ENCODE measurements around the gene TOGARAM2.

TOGARAM2 gene

GRCh38 chr2:29039718-29040480 lies 58.8 kb downstream of the TOGARAM2 start:
- no peaks in the 10 kb centered on the region for H3K36me3 ChIP-seq (ENCODE audit: control insufficient read depth in 1 of 2, insufficient read depth in 2 of 2, low read length in 2 of 2)
- no peak overlapping the region for H3K4me2 ChIP-seq (ENCODE audit: low read length)
- no peak overlapping the region for H4K8ac ChIP-seq (ENCODE audit: low read depth, low read length)
- DNase-seq, result no peak
- H3K23ac ChIP-seq (ENCODE audit: low read length), result no peak overlapping the region
- H2AK5ac ChIP-seq (ENCODE audit: low read length), result no peak overlapping the region
- H3K18ac ChIP-seq (ENCODE audit: low read length), result no peak overlapping the region
- no peak overlapping the region for H4K12ac ChIP-seq (ENCODE audit: low read depth, low read length)
- no peak overlapping the region for H3K4ac ChIP-seq (ENCODE audit: low read depth, low read length)
- H3K4me3 ChIP-seq (ENCODE audit: low read depth, low read length), result no peak overlapping the region
- H3K27ac ChIP-seq (ENCODE audit: low read depth, low read length), result no peak overlapping the region
- H3K79me2 ChIP-seq (ENCODE audit: control insufficient read depth, insufficient read depth, low read length, poor library complexity), result no peaks in the 10 kb centered on the region
- no peaks in the 10 kb centered on the region for H3K4me1 ChIP-seq (ENCODE audit: control insufficient read depth in 1 of 2, insufficient read depth in 2 of 2, low read length in 2 of 2)
- no peaks in the 10 kb centered on the region for H3K27me3 ChIP-seq (ENCODE audit: insufficient read depth, low read length)
- no peak overlapping the region for H3K9ac ChIP-seq (ENCODE audit: low read length)
- no CpG with 5 or more reads among the region's 4 CpGs for WGBS (ENCODE audit: extremely low coverage, insufficient coverage, insufficient read length)
- no peak overlapping the region for H3K14ac ChIP-seq (ENCODE audit: low read length)
- no peak overlapping the region for H2BK120ac ChIP-seq (ENCODE audit: insufficient read depth, low read length, poor library complexity)
- H2BK12ac ChIP-seq (ENCODE audit: low read length), result no peak overlapping the region
- H3K9me3 ChIP-seq (ENCODE audit: insufficient read depth, low read depth, low read length), result no peaks in the 10 kb centered on the region
- no peak overlapping the region for H2BK5ac ChIP-seq (ENCODE audit: low read depth, low read length, poor library complexity)
- H3K79me1 ChIP-seq (ENCODE audit: low read length), result no peaks in the 10 kb centered on the region
- H2AFZ ChIP-seq (ENCODE audit: insufficient read depth, low read length, poor library complexity), result no peak overlapping the region
- no peak overlapping the region for H4K91ac ChIP-seq (ENCODE audit: low read depth, low read length)

GRCh38 chr2:29040552-29040951 lies 59.5 kb downstream of the TOGARAM2 start:
- Histone ChIP-seq H2AK5ac (ENCODE audit: low read length) (no peak overlapping the region), H3K79me2 (ENCODE audit: control insufficient read depth, insufficient read depth, low read length, poor library complexity) (no peaks in the 10 kb centered on the region), H2BK5ac (ENCODE audit: low read depth, low read length, poor library complexity) (no peak overlapping the region), H3K4ac (ENCODE audit: low read depth, low read length) (no peak overlapping the region), H3K4me3 (ENCODE audit: low read depth, low read length) (no peak overlapping the region), H3K27me3 (ENCODE audit: insufficient read depth, low read length) (no peaks in the 10 kb centered on the region), H2BK12ac (ENCODE audit: low read length) (no peak overlapping the region), H3K9ac (ENCODE audit: low read length) (no peak overlapping the region), H4K12ac (ENCODE audit: low read depth, low read length) (no peak overlapping the region), H3K4me2 (ENCODE audit: low read length) (no peak overlapping the region), H2AFZ (ENCODE audit: insufficient read depth, low read length, poor library complexity) (no peak overlapping the region), H3K14ac (ENCODE audit: low read length) (no peak overlapping the region), H3K23ac (ENCODE audit: low read length) (no peak overlapping the region), H3K9me3 (ENCODE audit: insufficient read depth, low read depth, low read length) (no peaks in the 10 kb centered on the region), H3K36me3 (ENCODE audit: control insufficient read depth in 1 of 2, insufficient read depth in 2 of 2, low read length in 2 of 2) (no peaks in the 10 kb centered on the region), H3K79me1 (ENCODE audit: low read length) (no peaks in the 10 kb centered on the region), H3K4me1 (ENCODE audit: control insufficient read depth in 1 of 2, insufficient read depth in 2 of 2, low read length in 2 of 2) (no peaks in the 10 kb centered on the region), H3K18ac (ENCODE audit: low read length) (no peak overlapping the region), H4K91ac (ENCODE audit: low read depth, low read length) (no peak overlapping the region), H2BK120ac (ENCODE audit: insufficient read depth, low read length, poor library complexity) (no peak overlapping the region), H4K8ac (ENCODE audit: low read depth, low read length) (no peak overlapping the region), H3K27ac (ENCODE audit: low read depth, low read length) (no peak overlapping the region)
- DNase-seq, result no peak
- WGBS (ENCODE audit: extremely low coverage, insufficient coverage, insufficient read length), result no CpG with 5 or more reads among the region's 6 CpGs

- DNase-seq, result peak; percentile 95 to 96
Measured at GRCh38 chr2:29041161-29041660, 60.1 kb downstream of the TOGARAM2 start.

GRCh38 chr2:29042561-29043075 lies 61.5 kb downstream of the TOGARAM2 start:
- Histone ChIP-seq H3K14ac (ENCODE audit: low read length) (no peak overlapping the region), H3K23ac (ENCODE audit: low read length) (no peak overlapping the region), H4K12ac (ENCODE audit: low read depth, low read length) (no peak overlapping the region), H2BK120ac (ENCODE audit: insufficient read depth, low read length, poor library complexity) (no peak overlapping the region), H3K9ac (ENCODE audit: low read length) (no peak overlapping the region), H3K4me2 (ENCODE audit: low read length) (no peak overlapping the region), H3K9me3 (ENCODE audit: insufficient read depth, low read depth, low read length) (no peaks in the 10 kb centered on the region), H2BK12ac (ENCODE audit: low read length) (no peak overlapping the region), H2AFZ (ENCODE audit: insufficient read depth, low read length, poor library complexity) (no peak overlapping the region), H3K4ac (ENCODE audit: low read depth, low read length) (no peak overlapping the region), H3K18ac (ENCODE audit: low read length) (no peak overlapping the region), H4K91ac (ENCODE audit: low read depth, low read length) (no peak overlapping the region), H2BK5ac (ENCODE audit: low read depth, low read length, poor library complexity) (no peak overlapping the region), H3K27ac (ENCODE audit: low read depth, low read length) (no peak overlapping the region), H4K8ac (ENCODE audit: low read depth, low read length) (no peak overlapping the region), H3K79me1 (ENCODE audit: low read length) (no peaks in the 10 kb centered on the region), H3K4me3 (ENCODE audit: low read depth, low read length) (no peak overlapping the region), H3K27me3 (ENCODE audit: insufficient read depth, low read length) (no peaks in the 10 kb centered on the region), H2AK5ac (ENCODE audit: low read length) (no peak overlapping the region), H3K79me2 (ENCODE audit: control insufficient read depth, insufficient read depth, low read length, poor library complexity) (no peaks in the 10 kb centered on the region), H3K36me3 (ENCODE audit: control insufficient read depth in 1 of 2, insufficient read depth in 2 of 2, low read length in 2 of 2) (no peaks in the 10 kb centered on the region), H3K4me1 (ENCODE audit: control insufficient read depth in 1 of 2, insufficient read depth in 2 of 2, low read length in 2 of 2) (no peaks in the 10 kb centered on the region)
- WGBS (ENCODE audit: extremely low coverage, insufficient coverage, insufficient read length), result no CpG with 5 or more reads among the region's 9 CpGs
- DNase-seq, result no peak

More at GRCh38 chr2:29041161-29041660, 60.1 kb downstream of the TOGARAM2 start:
- H4K12ac ChIP-seq (ENCODE audit: low read depth, low read length), result no peak overlapping the region
- H3K79me2 ChIP-seq (ENCODE audit: control insufficient read depth, insufficient read depth, low read length, poor library complexity), result no peaks in the 10 kb centered on the region
- H3K4ac ChIP-seq (ENCODE audit: low read depth, low read length), result no peak overlapping the region
- H2BK120ac ChIP-seq (ENCODE audit: insufficient read depth, low read length, poor library complexity), result no peak overlapping the region
- H2BK12ac ChIP-seq (ENCODE audit: low read length), result no peak overlapping the region
- no peak overlapping the region for H3K18ac ChIP-seq (ENCODE audit: low read length)
- H3K9ac ChIP-seq (ENCODE audit: low read length), result no peak overlapping the region
- H2AK5ac ChIP-seq (ENCODE audit: low read length), result no peak overlapping the region
- no peaks in the 10 kb centered on the region for H3K9me3 ChIP-seq (ENCODE audit: insufficient read depth, low read depth, low read length)
- H3K27me3 ChIP-seq (ENCODE audit: insufficient read depth, low read length), result no peaks in the 10 kb centered on the region
- no peak overlapping the region for H4K8ac ChIP-seq (ENCODE audit: low read depth, low read length)
- H2AFZ ChIP-seq (ENCODE audit: insufficient read depth, low read length, poor library complexity), result no peak overlapping the region
- no peaks in the 10 kb centered on the region for H3K4me1 ChIP-seq (ENCODE audit: control insufficient read depth in 1 of 2, insufficient read depth in 2 of 2, low read length in 2 of 2)
- H3K4me2 ChIP-seq (ENCODE audit: low read length), result no peak overlapping the region
- H3K23ac ChIP-seq (ENCODE audit: low read length), result no peak overlapping the region
- no peak overlapping the region for H4K91ac ChIP-seq (ENCODE audit: low read depth, low read length)
- no CpG with 5 or more reads among the region's 9 CpGs for whole genome bisulfite sequencing (ENCODE audit: extremely low coverage, insufficient coverage, insufficient read length)
- no peaks in the 10 kb centered on the region for H3K36me3 ChIP-seq (ENCODE audit: control insufficient read depth in 1 of 2, insufficient read depth in 2 of 2, low read length in 2 of 2)
- no peak overlapping the region for H3K14ac ChIP-seq (ENCODE audit: low read length)
- H2BK5ac ChIP-seq (ENCODE audit: low read depth, low read length, poor library complexity), result no peak overlapping the region
- H3K4me3 ChIP-seq (ENCODE audit: low read depth, low read length), result no peak overlapping the region
- H3K27ac ChIP-seq (ENCODE audit: low read depth, low read length), result no peak overlapping the region
- H3K79me1 ChIP-seq (ENCODE audit: low read length), result no peaks in the 10 kb centered on the region
